Measurements from ENCODE around the gene CD200. TPM values are rescaled to one million over a fixed set of nuclear protein-coding genes. Genes with fewer than 3 reads are reported as not detected.

CD200 gene
- total and polyA plus RNA-seq, 7 donors, result 0.59 to 1.5 (median 0.68) TPM

DNA sequence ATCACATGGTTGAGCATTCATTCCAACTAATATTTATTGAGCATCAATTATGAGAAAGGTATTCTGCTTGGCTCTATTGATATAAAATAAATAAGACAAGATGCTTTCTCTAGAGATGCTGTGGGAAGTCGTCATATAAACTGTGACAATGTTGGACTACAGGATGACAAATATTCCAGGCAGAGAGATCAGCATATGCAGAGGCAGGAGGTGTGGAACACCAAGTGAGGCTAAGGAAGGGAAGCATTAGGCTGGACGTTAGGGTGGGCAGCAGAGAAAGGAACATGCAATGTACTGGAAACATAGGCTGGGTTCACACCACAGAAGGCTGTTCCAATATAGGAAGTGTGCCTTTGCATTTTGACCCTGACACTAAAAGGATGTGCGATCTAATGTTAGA is 38.6 kb downstream of the CD200 start:
- TF ChIP-seq, protein P1, sequence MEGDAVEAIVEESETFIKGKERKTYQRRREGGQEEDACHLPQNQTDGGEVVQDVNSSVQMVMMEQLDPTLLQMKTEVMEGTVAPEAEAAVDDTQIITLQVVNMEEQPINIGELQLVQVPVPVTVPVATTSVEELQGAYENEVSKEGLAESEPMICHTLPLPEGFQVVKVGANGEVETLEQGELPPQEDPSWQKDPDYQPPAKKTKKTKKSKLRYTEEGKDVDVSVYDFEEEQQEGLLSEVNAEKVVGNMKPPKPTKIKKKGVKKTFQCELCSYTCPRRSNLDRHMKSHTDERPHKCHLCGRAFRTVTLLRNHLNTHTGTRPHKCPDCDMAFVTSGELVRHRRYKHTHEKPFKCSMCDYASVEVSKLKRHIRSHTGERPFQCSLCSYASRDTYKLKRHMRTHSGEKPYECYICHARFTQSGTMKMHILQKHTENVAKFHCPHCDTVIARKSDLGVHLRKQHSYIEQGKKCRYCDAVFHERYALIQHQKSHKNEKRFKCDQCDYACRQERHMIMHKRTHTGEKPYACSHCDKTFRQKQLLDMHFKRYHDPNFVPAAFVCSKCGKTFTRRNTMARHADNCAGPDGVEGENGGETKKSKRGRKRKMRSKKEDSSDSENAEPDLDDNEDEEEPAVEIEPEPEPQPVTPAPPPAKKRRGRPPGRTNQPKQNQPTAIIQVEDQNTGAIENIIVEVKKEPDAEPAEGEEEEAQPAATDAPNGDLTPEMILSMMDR (IDR thresholded peaks at IDR 0.05), result no peak
- DNase-seq, result no peak
- 74 to 83% (median 79%) methylated on average over 3 of the region's 3 CpGs for WGBS, 3 donors
- no peaks in the 10 kb centered on the region for H3K27me3 ChIP-seq (ENCODE audit: insufficient read depth in 3 of 3, low read length in 2 of 3)
- no peak overlapping the region for H3K27ac ChIP-seq
- intact Hi-C loops (cut with DNase I), result no loop called here
- ATAC-seq, result no peak
- no peaks in the 10 kb centered on the region for H3K36me3 ChIP-seq (ENCODE audit: insufficient read depth in 1 of 2, low read depth in 1 of 2)
- no peak overlapping the region for H3K4me3 ChIP-seq
- no peaks in the 10 kb centered on the region for H3K9me3 ChIP-seq
- H3K4me1 ChIP-seq, result no peaks in the 10 kb centered on the region

- Histone ChIP-seq H3K9me3 (no peaks in the 10 kb centered on the region), H3K4me1 (no peaks in the 10 kb centered on the region), H3K4me3 (no peak overlapping the region), H3K36me3 (ENCODE audit: insufficient read depth in 1 of 2, low read depth in 1 of 2) (no peaks in the 10 kb centered on the region), H3K27ac (no peak overlapping the region), H3K27me3 (ENCODE audit: insufficient read depth in 3 of 3, low read length in 2 of 3) (no peaks in the 10 kb centered on the region)
- intact Hi-C loops (cut with DNase I), result no loop called here
- ATAC-seq (no peak), DNase-seq (no peak)
- TF ChIP-seq, protein P1 (IDR thresholded peaks at IDR 0.05), result no peak
- WGBS, 3 donors, result 25 to 54% (median 37%) methylated on average over 1 of the region's 1 CpG
Observed at GRCh38 chr3:112372396-112372795, 39.4 kb downstream of the CD200 start.

DNA sequence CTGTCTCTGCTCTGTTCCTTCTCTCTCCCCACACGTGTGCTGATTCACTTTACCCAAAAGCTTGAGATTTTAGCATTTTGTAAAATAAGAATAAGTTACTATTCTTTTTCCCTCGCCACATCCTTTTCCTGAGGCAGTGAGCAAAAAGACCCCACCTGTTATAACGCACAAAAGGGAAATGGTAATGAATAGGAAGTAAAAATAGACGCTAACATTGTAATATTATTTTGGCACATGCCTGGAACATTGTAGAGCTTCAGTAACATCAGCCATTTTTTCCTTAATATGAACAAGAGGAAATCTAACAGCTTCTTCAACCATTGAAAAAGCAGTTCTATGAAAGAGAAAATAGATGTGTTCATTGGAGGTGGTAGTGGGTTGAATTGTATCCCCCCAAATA is 40.5 kb downstream of the CD200 start:
- H3K9me3 ChIP-seq, result no peaks in the 10 kb centered on the region
- H3K27me3 ChIP-seq (ENCODE audit: insufficient read depth in 3 of 3, low read length in 2 of 3), result no peaks in the 10 kb centered on the region
- H3K4me3 ChIP-seq, result no peak overlapping the region
- H3K36me3 ChIP-seq (ENCODE audit: insufficient read depth in 1 of 2, low read depth in 1 of 2), result no peaks in the 10 kb centered on the region
- WGBS, 3 donors, result 63 to 70% (median 68%) methylated on average over 4 of the region's 4 CpGs
- intact Hi-C loops (cut with DNase I), result no loop called here
- H3K27ac ChIP-seq, result no peak overlapping the region
- ATAC-seq (no peak), DNase-seq (no peak)
- TF ChIP-seq, protein P1 (IDR thresholded peaks at IDR 0.05), result no peak
- no peaks in the 10 kb centered on the region for H3K4me1 ChIP-seq

GRCh38 chr3:112373924-112374323 is 41.0 kb downstream of the CD200 start:
- H3K9me3 ChIP-seq, result no peaks in the 10 kb centered on the region
- intact Hi-C loops (cut with DNase I), result no loop called here
- H3K27ac ChIP-seq, result no peak overlapping the region
- TF ChIP-seq, protein P1 (IDR thresholded peaks at IDR 0.05), result no peak
- H3K36me3 ChIP-seq (ENCODE audit: insufficient read depth in 1 of 2, low read depth in 1 of 2), result no peaks in the 10 kb centered on the region
- H3K4me1 ChIP-seq, result no peaks in the 10 kb centered on the region
- DNase-seq (no peak), ATAC-seq (no peak)
- WGBS, 3 donors, result 65 to 76% (median 71%) methylated on average over 2 of the region's 2 CpGs
- no peak overlapping the region for H3K4me3 ChIP-seq
- no peaks in the 10 kb centered on the region for H3K27me3 ChIP-seq (ENCODE audit: insufficient read depth in 3 of 3, low read length in 2 of 3)

DNA sequence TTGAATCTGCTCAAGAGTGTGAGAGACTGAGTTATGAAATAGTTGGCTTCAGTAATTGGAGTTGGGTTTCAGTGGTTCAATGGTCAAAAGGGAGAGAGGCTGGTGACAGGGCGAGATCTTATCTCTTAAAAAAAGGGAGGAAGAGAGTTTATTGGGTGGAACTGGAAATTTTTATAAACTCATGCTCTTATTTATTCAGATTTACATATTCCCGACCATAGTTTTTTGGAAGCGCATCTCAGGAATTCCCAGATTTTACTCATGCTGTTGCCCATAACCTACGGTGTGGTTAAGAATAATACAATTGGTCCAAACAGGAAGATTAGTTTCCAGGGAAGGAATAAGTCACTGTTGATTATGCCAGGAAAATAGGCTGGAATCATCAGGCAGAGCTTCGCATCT is 41.4 kb downstream of the CD200 start:
- Histone ChIP-seq H3K36me3 (ENCODE audit: insufficient read depth in 1 of 2, low read depth in 1 of 2) (no peaks in the 10 kb centered on the region), H3K27me3 (ENCODE audit: insufficient read depth in 3 of 3, low read length in 2 of 3) (no peaks in the 10 kb centered on the region), H3K4me3 (no peak overlapping the region), H3K27ac (no peak overlapping the region), H3K9me3 (no peaks in the 10 kb centered on the region), H3K4me1 (no peaks in the 10 kb centered on the region)
- DNase-seq (no peak), ATAC-seq (no peak)
- TF ChIP-seq, protein P1 (IDR thresholded peaks at IDR 0.05), result no peak
- 54 to 79% (median 55%) methylated on average over 5 of the region's 5 CpGs for WGBS, 3 donors
- intact Hi-C loops (cut with DNase I), result no loop called here

Measured in psoas muscle (tissue), 8 donors.